ENCODE measurements around the gene GNAI3.

GNAI3 gene

DNA sequence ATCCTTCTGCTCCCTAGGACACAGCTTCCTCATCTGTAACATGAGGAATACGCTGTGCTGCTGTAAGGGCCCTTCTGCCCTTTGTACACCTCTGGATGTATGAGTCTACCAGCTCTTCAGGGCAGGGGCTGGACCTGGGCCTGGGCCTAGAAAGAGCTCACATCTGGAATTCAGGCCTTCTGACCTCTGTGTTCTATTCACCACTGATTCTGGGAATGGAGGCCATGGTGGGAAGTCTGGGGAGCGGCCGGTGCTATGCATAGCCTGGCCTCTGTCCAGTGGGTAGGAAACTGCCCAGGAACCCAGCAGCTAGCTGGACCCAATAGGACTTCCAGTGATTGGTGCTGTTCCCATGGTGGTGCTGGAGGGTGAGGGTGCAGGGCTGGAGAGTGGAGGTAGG lies 19.7 kb upstream of the GNAI3 start:
- CTCF ChIA-PET, result interaction anchor here (0.9 to 26.3 kb wide), 7 partner anchors 14 to 416 kb away, joined by 3 to 1898 read pairs (median 9); partner anchors contain the start of genes AMIGO1, ATXN7L2, CYB561D1 and GPR61
- POLR2A ChIA-PET, result interaction anchor here (0.5 kb wide), 1 partner anchor 30 kb away, joined by 3 read pairs; no protein-coding TSS in a partner anchor
- TF ChIP-seq, protein P1, sequence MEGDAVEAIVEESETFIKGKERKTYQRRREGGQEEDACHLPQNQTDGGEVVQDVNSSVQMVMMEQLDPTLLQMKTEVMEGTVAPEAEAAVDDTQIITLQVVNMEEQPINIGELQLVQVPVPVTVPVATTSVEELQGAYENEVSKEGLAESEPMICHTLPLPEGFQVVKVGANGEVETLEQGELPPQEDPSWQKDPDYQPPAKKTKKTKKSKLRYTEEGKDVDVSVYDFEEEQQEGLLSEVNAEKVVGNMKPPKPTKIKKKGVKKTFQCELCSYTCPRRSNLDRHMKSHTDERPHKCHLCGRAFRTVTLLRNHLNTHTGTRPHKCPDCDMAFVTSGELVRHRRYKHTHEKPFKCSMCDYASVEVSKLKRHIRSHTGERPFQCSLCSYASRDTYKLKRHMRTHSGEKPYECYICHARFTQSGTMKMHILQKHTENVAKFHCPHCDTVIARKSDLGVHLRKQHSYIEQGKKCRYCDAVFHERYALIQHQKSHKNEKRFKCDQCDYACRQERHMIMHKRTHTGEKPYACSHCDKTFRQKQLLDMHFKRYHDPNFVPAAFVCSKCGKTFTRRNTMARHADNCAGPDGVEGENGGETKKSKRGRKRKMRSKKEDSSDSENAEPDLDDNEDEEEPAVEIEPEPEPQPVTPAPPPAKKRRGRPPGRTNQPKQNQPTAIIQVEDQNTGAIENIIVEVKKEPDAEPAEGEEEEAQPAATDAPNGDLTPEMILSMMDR (IDR thresholded peaks at IDR 0.05; ENCODE audit: control extremely low read depth, extremely low read depth, low read depth, missing control alignments), result no peak
- DNase-seq (ENCODE audit: extremely low spot score), result no peak

GRCh38 chr1:109529881-109530456 lies 18.4 kb upstream of the GNAI3 start:
- CTCF ChIA-PET, result interaction anchor here (0.8 to 26.3 kb wide), 9 partner anchors 12 to 331 kb away, joined by 3 to 1898 read pairs (median 9); partner anchors contain the start of genes AMIGO1, ATXN7L2, CYB561D1 and GPR61
- DNase-seq (ENCODE audit: extremely low spot score), result no peak
- POLR2A ChIA-PET, result no interaction called here

GRCh38 chr1:109530457-109531087 lies 17.8 kb upstream of the GNAI3 start:
- ChIA-PET POLR2A (no interaction called here), CTCF (interaction anchor here (0.8 to 26.3 kb wide), 12 partner anchors 12 to 499 kb away, joined by 3 to 1898 read pairs (median 38); partner anchors contain the start of genes AMIGO1, ATXN7L2, CYB561D1 and GNAI3)
- TF ChIP-seq, protein P1 (IDR thresholded peaks at IDR 0.05; ENCODE audit: control extremely low read depth, extremely low read depth, low read depth, missing control alignments), result no peak
- DNase-seq (ENCODE audit: extremely low spot score), result no peak

More at GRCh38 chr1:109529881-109530456, 18.4 kb upstream of the GNAI3 start:
- TF ChIP-seq, protein P1 (IDR thresholded peaks at IDR 0.05; ENCODE audit: control extremely low read depth, extremely low read depth, low read depth, missing control alignments), result no peak

DNA sequence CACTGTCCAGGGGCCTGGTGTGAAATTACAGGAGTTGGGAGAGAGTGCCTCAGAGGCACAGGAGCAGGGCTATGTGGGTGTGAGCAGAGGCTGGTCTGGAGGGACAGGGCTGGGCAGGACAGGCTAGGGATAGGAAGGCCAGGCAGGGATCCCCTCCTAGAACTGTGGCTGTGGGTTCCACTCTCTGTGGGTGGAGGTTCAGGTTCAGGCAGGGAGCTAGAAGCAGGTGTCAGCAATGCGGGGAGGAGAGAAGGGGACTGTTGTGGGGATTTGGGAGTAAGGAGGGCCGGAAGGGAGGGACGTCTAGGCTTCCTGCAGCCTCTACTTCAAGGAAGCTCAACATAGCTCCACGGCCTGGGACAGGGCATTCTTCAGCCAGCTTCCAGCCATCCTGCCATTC lies 17.0 kb upstream of the GNAI3 start:
- CTCF ChIA-PET, result interaction anchor here (0.6 to 26.3 kb wide), 67 partner anchors 8 to 703 kb away, joined by 3 to 1898 read pairs (median 7); partner anchors contain the start of genes AHCYL1, AMIGO1, ATXN7L2 and CELSR2
- POLR2A ChIA-PET, result interaction anchor here (0.6 to 1.5 kb wide), 2 partner anchors 40 to 49 kb away, joined by 4 to 6 read pairs; no protein-coding TSS in a partner anchor
- no peak for DNase-seq (ENCODE audit: extremely low spot score)
- TF ChIP-seq, protein P1 (IDR thresholded peaks at IDR 0.05; ENCODE audit: control extremely low read depth, extremely low read depth, low read depth, missing control alignments), result no peak

DNA sequence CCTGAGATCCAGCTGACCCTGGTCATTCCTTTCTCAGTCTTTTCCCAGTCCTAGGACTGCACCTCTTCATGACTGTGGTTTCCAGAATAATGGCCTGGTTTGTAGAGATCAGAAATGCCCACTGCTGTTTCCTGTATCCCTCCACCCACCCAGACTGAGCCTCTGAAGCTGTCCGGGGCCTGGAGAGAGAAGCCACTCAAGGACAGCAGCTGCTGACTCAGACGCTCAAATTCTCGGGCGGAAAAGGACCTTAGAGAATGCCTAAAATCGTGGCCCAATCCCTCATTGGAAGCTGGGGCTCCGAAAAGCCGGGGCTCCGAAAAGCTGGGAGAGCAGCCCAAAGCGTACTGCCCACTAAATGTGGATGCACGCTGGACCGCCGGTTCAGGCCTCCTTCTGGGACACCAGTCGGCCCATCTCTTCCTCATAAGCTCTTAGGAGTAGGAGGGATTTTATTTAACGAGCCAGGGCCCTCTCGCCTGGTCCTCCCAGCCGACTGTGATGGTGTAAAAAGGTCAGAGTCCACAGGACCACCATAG lies 16.5 kb upstream of the GNAI3 start:
- ChIA-PET POLR2A (interaction anchor here (0.6 to 1.5 kb wide), 4 partner anchors 38 to 49 kb away, joined by 3 to 6 read pairs (median 4); partner anchors contain the start of gene CYB561D1), CTCF (interaction anchor here (0.6 to 26.3 kb wide), 81 partner anchors 9 to 704 kb away, joined by 3 to 1898 read pairs (median 6); partner anchors contain the start of genes AHCYL1, AMIGO1, ATXN7L2 and CELSR2)
- DNase-seq (ENCODE audit: extremely low spot score), result no peak
- TF ChIP-seq, protein P1 (IDR thresholded peaks at IDR 0.05; ENCODE audit: control extremely low read depth, extremely low read depth, low read depth, missing control alignments), result no peak
